ENCODE data around the gene LCE7A.

The LCE7A gene

GRCh38 chr1:152880907-152881306, 21.1 kb downstream of the LCE7A start:
- DNase-seq = no peak

GRCh38 chr1:152884085-152884484, 24.3 kb downstream of the LCE7A start:
- no peak for DNase-seq

- no peak for DNase-seq
These were observed 24.7 kb downstream of the LCE7A start for GRCh38 chr1:152884506-152884905.

DNA sequence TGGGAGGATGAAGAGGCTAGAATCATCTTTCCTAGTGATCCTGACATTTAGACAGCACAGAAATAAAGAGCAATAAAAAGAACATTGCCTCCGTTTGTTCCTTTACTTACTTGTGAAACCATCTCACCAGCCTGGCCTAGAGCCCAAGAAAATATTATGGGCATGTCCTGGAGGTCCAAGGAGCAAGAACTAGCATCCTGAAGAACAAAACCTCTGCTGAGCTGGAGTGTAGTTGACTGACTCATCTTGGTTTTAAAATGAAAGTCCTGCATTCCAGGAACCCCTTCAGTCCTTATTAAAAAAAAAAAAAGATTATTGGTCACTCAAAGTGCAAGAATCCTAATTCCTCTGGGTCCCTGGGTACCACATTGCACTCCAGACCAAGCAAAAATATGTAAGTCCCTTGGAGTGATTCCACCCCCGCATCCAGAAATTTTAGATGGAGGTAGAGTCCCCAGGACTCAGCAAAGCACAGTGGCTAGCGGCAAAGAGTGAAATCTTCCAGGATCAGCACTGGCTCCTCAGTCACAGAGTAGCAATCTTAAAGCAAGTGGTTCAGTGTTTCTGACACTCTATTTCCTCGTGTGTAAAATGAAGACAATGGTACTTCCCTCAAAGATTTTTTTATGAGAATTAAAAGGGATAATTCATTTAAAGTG, 25.3 kb downstream of the LCE7A start:
- no peak for DNase-seq

- no peak for DNase-seq
These were observed 26.3 kb downstream of the LCE7A start for GRCh38 chr1:152886085-152886484.

DNA sequence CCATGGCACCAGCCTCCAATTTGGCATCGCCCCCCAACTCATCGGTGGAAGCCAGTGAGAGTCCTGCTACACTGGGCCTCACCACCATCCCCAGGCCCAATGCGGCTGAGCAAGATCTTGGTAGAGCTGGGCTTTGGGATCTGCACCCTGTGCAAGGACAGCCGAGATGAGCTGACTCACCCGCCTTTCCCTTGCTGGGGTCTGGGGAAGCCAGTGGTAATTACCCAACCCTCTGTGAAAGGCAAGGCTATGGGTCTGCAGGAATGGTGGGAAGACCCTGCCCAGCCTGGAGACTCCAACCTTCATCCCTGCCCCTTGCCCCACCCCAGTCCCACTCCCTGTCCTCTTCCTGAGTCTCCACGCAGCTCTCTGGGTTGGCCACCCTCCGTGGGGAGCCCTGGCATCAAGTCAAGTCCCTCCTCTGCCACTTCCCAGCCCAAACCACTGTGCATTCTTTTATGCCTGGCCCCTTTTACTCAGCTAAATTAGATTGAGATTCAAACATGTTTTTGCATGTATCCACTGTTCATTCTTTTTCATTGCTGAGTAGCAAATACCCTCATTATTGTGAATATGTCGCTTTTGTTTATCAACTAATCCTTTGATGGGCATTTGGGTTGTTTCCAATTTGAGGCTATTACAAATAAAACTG, 27.1 kb downstream of the LCE7A start:
- DNase-seq = no peak

GRCh38 chr1:152888126-152888525, 28.3 kb downstream of the LCE7A start:
- DNase-seq = no peak

DNA sequence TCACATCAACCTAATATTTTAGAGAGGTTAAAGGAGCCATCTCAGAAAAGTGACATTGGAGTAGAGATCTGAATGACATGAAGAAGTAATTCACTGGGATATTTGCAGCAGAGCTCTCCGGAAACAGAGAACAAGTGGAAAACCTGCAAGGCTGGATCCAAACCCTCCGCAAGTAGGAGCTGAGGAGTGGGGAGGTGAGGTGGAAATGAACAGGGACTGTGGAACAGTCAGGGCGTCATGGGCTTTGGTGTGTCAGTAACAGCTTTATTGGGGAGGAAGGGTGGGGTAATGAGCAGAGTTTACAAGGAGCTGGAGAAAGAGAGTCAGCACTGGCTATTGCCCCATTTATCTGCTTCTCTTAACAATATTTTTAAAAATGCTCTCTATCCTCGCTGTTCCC, 39.2 kb downstream of the LCE7A start:
- DNase-seq = no peak

DNA sequence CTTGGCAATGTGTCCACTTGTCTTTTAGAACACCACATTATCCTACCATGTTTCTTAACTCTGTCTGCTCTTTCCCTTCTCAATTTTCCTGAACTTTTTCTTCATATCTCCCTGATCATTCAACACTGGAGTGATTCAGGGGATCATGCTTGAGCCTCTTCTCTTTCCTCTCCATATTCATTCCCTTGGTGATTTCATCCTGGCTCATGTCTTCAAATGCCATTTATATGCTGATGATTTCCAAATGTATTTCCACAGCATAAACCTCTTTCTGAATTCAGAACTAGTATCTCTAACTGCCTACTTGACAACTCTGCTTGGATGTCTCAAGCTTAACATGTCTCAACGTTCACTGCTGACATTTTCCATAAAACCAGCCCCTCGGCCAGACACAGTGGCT, 40.1 kb downstream of the LCE7A start:
- no peak for DNase-seq

GRCh38 chr1:152901631-152902030, 41.8 kb downstream of the LCE7A start:
- DNase-seq = no peak

GRCh38 chr1:152902636-152903035, 42.8 kb downstream of the LCE7A start:
- no peak for DNase-seq

GRCh38 chr1:152904688-152905440, 45.1 kb downstream of the LCE7A start:
- no peak for DNase-seq

DNA sequence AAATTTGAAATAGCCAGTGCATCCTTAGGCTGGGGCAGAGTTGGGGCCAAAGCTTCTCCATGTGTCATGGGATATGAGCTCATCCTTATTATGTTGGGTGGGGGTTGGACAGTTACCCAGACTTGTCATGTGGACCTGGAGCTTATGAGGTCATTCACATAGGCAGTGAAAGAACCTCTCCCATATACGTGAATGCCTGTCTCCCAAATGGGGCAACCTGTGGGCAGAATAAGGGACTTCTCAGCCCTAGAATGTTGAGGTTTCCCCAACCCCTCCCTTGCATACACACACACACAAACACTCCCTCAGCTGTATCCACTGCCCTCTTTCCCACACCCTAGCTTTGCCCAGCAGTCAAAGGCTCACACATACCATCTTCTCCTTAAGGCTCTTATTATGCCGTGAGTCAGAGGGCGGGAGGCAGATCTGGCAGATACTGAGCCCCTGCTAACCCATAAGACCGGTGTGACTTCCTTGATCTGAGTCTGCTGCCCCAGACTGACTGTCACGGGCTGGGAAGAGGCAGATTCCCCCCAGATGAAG, 46.3 kb downstream of the LCE7A start:
- DNase-seq = no peak

DNA sequence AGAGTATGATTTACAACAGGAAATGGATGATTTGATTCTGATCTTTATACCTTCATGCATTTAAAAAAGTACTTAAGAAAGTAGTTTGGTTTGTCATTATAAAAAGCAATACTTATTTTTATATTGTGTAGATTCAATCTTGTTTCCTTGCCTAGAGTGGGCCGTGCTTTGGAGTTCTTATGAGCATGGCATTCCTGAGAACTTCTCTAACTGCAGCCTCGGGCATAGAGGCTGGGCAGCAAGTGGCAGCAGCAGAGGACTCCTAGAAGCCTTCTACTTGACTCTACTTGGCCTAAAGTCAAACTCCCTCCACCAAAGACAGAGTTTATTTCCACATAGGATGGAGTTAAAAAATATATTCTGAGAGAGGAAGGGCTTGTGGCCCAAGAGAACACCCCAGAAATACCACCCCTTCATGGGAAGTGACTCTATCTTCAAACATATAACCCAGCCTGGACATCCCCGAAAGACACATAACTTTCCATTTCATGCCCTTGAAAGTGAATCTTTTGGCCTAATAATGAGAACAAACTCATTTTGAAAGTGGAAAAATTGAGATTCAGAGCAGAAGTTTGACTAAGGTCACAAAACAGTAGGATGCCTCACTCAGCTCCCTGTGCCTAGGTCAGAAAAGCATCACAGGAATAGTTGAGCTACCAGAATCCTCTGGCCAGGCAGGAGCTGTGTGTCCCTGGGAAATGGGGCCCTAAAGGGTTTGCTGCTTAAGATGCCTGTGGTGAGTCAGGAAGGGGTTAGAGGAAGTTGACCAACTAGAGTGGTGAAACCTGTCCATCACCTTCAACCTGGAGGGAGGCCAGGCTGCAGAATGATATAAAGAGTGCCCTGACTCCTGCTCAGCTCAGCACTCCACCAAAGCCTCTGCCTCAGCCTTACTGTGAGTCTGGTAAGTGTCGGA, 48.1 kb downstream of the LCE7A start, which contains the start of gene IVL:
Gene IVL (plus strand): TSS at position 861 of the 916 bp plus-strand sequence. CDS start 1,252 bp downstream, outside the sequence.
- no peak for DNase-seq

GRCh38 chr1:152909206-152909605, 49.4 kb downstream of the LCE7A start:
- no peak for DNase-seq

All from kidney glomerular epithelial cell (primary cell).